Hematopoietic multipotent progenitor cell treated with erythropoietin and hydrocortisone succinate and interleukin-3 and kit ligand, for 8 days (in vitro differentiated cells): ENCODE data around the gene OPN4.

Experiments used
- DNase-seq: peaks from one replicate; pipeline ENCODE4 v3.0.0-alpha.2; 2015

OPN4 gene

DNA sequence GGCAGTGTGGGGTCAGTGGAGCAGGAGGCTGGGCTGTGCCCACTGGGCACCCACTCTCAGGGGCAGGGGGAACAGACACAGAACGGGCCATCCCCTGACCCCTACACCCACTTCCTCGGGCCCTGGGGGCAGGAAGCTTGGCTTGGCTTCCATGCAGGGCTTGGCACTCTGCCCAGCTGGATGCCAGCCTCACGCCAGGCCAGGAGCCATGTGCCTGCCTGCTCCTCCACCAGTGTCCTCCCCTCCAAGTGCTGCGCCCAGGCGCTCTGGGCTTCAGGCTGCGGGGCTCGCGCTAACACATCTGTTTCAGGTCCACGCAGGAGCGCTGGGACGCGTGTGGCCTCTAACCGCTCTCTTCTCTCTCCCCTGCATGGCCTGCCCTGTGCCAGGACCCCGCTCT is 26.7 kb downstream of the OPN4 start:
- peak; percentile 33 for DNase-seq

- no peak for DNase-seq
Measured at GRCh38 chr10:86681722-86682386, 27.5 kb downstream of the OPN4 start.

GRCh38 chr10:86682675-86683074 is 28.3 kb downstream of the OPN4 start:
- DNase-seq = no peak

DNA sequence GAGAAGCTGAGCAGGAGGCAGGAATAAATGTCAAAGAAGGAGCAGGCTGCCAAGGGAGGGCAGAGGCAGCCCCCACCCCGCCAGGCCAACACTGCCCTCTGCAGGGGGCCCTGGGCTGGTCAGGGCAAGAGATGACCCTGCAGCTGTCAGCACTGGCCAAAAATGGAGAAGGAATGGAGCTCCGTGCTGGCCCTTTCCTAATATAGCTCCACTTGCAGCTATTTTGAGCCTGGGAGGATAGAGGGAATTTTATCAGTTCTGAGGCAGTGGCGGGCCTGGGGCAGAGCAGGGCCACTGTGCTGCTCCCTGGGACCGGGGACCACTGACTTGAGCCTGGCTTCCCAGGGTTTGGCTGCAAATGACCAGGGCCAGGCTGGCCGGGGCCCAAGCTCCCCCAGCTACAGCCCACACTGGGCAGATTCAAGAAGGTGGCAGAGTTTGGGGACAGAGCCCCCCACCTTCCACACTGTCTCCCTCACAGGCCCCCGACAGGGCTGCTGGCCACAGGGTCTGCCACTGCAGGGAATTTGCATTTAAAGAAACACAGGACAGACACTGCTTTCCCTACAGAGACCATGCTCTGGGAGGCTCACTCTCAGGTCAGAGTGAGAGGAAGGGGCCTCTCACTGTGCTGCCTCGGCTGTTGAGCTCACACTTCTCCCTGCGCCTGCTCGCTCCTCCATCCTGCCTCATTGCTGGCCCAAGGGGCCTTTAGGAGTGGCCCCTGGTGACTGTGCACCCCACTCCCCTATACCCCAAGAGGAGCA is 30.2 kb downstream of the OPN4 start:
- no peak for DNase-seq

DNA sequence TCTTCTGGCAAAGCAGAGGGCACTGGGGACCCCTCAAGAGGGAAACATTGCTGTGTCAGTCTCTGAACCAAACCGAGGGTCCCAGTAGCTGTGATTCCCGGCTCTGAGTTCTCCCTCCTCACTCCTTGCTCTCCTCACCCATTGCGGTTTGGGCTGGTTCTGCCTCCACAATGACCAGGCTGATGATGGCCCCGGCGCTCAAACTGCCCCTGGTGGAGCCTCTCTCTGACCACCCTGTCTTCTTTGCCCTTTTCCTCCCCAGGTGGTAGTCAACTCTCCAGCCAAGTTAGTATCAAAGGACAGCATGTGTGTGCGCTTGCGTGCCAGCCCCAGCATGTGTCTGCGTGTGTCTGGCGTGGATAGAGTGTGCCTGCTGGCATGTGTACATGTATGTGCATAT is 31.1 kb downstream of the OPN4 start:
- DNase-seq = no peak

DNA sequence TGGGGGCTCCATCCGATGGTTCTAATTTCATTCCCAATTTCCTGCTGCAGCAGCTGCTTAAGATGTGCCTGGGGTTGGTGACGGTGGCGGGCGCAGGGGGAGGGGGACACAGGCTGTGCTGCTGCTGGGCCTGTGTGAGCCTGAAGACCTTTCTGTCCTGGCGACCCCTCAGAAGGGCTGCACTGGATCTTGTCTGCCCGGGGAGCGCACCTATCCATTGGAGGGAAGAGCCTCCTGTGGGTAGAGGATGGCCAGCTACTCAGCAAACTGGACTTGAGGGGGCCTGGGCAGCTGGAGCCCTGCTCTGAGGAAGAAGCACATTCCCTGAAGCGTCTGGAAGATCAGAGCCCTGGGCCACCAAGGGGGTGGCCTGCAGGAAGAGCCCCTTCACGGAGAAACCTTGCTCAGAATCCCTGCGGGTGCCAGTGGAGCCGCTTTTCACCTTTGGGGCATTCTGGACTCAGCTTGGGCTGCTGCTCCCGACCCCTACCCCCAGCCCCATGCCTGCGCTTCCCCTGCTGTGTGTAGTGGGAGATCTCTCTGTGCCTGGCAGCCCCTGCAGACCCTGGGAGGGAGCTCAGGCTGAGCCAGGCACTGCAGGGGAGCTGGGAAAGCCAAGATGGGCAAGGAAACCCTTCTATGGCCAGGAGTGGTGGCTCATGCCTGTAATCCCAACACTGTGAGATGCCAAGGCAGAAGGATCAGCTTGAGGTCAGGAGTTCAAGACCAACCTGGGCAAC is 31.7 kb downstream of the OPN4 start:
- no peak for DNase-seq

DNA sequence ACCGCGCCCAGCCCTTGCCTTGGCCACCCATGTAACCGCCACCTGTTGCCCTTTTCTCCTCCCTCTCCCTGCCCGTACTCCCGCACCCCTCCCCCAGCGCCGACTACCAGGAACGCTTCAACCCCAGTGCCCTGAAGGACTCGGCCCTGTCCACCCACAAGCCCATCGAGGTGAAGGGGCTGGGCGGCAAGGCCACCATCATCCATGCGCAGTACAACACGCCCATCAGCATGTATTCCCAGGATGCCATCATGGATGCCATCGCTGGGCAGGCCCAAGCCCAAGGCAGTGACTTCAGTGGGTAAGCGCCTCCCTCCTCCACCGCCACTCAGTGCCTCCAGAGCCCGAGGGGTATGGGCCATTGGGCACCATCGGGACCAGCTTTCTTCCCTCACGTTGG is 32.6 kb downstream of the OPN4 start:
- DNase-seq = no peak

DNA sequence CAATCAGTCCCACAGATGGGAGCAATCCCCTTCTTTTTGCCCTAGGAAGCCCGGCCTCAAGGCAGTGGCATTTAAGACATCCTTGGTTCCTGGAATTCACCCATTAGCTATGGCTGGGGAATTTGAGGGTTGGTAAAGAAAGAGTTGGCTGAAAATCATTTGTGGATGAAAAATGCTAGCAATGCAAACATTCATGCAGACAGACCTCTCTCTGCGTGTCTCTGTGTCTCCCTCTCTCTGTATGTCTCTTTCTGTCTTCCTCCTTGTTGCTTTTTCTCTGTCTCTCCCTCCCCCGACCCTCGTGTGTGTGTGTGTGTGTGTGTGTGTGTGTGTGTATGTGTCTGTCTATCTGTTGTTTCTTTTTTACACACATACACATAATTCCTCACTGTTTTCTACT is 33.4 kb downstream of the OPN4 start:
- DNase-seq = no peak

DNA sequence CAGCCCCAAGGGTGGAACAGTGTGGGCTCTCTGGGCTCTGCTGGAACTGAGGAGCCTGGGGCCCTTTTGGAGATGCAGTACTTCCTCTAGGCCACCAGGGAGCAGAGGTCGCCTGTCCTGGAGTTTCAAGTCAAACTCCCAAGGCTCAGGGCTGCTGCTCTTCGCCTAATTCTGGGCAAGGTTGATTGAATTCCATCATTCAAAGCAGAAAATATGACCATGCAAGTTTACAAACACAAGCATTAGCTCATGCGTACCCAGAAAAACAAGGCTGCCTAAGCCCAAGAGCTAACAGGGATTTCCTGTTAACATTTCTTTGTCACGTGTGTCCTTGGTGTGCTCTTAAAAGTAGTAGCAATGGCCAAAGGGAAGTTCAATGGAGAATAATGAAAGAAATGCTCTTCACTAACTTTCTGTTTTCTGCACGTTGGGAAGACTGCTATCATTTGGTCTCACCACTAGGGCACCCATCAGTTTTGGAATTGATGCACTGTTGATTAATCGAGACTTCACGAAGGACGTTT is 34.1 kb downstream of the OPN4 start:
- peak; percentile 64 for DNase-seq

GRCh38 chr10:86689146-86689545 is 34.8 kb downstream of the OPN4 start:
- DNase-seq = no peak

DNA sequence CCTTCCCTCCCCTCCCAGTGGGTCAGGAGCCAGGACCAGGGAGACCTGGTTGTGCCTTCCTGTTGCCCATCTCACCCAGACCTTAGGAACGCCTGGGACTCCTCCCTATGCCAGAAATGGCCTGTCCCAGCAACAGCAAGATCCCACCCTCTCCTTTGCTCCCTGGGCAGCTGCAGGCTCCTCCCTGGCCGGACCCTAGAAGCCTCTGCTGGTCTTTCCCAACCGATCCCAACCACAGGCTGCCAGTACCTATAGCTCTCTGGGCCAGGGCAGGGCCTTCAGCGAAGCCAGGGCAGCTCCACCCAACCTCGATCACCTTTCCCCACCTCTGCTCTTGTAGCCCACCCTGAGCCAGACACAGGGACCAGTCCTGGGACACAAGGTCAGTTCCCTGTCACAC is 35.9 kb downstream of the OPN4 start:
- DNase-seq = no peak

DNA sequence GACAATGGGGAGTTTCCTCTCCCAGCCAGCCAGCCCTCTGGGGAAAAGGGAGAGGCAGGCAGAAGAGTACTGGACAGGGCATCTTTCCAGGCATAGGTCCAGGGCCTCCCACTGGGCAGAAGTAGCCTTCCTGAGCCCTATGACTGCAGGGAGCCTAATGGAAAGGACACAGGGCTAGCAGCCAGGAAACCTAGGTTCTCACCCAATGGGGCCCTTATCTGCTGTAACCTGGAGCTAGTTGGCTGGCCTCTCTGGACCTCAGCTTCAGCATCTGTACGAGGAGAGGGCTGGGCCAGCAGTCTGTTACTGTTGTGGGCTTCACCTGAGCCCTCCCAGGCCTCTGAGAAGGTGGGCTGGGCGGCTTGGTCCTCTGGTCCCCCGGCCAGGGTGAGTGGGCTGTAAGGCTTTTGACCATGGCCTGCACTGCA is 36.3 kb downstream of the OPN4 start:
- no peak for DNase-seq

DNA sequence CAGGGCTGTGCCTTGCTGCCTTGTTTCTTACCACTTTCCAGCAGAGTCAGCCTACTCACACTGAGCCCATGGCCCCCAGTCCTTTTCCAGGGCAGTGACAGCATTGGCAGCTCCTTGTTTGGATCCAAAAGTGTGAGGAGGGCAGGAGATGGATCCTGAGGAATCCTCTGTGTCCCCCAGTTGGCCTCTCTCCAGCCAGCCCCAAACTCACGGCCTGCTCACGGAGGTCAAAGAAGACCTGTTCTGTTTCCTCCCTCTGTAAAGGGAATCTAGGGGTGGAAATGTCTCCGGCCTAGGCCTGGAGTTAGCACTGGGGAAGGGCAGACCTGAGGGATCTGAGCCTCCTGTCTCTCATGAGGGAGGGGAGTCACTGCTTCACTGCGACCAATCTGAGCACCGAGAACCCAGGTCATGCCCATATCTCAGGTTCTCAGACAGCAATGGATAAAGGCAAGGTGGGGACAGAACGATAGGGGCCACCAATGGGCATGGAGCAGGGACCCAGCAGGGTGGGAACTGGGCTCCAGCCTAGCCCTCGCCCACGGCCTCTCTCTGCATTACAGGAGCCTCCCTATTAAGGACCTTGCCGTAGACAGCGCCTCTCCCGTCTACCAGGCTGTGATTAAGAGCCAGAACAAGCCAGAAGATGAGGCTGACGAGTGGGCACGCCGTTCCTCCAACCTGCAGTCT is 37.1 kb downstream of the OPN4 start:
- DNase-seq = no peak

GRCh38 chr10:86692023-86692514 is 37.7 kb downstream of the OPN4 start:
- DNase-seq = no peak

- DNase-seq = no peak
Measured at GRCh38 chr10:86692664-86693063, 38.3 kb downstream of the OPN4 start.

- no peak for DNase-seq
Measured at GRCh38 chr10:86693275-86693674, 38.9 kb downstream of the OPN4 start.

DNA sequence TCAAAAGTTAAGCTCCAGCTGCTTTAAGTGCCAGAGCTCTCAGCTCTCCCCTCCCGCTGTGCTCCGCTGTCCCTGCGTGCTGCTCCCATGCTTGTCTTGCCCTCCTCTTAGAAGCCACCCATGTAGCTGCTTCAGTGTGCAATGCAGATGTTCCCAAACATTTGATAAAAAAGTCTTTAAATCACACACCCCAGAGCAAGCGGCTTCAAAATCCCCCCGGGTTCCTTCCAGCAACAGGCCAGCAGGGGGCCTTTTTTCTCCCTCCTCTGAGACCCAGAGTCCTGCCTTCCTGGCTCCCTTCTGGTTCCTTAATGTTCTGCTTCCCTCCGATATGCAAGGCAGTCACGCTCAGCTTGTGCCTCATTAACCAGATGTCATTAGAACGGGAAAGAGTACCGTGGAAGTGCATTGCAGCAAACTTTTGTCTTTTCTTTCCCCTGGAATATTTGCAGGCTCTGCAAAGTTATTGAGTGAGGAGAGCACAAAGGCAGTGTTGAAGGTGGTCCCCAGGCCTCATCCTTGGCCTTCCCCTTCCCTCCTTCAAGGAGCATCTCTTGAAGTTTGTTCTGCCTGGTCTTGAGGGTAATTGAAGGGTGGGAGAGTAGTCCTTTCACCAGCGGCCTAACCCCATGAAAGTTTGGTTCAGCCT is 39.5 kb downstream of the OPN4 start:
- peak; percentile 57 for DNase-seq

DNA sequence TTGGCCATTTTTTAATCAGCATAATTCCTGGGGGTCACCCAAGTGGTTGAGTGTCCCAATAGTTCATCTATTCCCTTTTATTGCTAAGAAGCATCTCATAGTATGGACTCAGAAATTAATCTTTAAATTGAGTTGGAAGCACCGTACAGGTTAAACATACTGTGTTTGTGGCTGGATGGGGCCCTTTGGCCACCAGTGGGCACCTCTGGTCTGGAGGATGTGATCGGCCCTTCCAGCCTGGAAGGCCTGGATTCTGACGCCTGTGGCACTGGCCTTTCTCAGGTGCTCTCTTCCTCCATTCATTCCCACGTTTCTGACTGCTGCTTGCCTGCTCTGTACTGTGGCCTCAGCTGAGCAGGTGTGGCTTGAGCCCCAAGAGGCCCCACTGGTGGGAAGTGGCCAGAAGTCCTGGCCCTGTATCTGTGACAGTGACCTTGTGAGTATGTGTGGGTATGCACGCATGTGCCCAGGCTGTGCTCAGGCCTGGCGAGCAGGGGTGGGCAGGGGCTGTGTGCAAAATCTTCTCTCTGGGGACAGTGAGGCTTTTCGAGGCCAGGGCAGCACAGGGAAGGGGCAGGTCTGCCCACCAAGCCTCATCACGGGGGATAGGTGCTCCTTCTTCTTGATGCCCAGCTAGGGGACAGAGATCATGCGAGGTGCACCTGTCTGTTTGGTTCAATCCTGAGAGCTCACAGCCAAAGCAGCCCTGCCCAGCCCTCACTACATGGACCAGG is 44.0 kb downstream of the OPN4 start:
- no peak for DNase-seq

DNA sequence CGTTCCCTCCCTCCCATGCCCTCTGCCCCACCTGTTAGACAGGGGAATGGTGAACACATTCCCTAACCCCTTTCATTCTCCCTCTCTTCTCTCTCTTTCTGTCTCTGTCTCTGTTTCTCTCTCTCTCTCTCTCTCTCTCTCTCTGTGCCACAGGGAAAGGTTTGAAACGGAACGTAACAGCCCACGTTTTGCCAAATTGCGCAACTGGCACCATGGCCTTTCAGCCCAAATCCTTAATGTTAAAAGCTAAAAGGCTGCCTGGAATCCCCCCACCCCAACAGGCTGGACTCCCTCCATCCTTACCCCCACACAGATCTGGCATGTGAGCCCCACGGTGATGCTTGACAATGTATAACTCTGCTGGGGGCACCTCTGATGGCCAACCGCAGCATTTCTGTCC is 44.8 kb downstream of the OPN4 start:
- no peak for DNase-seq

DNA sequence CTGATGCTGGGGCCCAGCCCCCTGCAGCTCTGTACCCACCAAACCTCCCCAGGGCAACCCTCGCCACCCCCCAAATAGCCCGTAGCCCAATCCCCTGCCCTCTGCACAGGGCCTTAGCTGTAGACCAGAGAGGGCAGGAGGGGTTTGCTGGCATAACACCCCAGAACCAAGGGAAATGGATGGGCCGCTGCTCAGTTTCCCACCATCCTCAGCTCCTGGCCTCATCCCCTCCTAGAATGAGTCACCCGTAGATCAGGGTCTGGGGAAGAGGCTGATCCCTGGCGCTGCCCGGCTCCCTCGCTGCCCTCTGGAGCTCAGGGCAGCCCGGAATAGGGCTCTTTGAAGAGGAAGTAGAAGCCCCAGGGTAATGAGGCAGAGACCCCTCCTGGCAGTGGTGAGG is 45.2 kb downstream of the OPN4 start:
- DNase-seq = no peak

DNA sequence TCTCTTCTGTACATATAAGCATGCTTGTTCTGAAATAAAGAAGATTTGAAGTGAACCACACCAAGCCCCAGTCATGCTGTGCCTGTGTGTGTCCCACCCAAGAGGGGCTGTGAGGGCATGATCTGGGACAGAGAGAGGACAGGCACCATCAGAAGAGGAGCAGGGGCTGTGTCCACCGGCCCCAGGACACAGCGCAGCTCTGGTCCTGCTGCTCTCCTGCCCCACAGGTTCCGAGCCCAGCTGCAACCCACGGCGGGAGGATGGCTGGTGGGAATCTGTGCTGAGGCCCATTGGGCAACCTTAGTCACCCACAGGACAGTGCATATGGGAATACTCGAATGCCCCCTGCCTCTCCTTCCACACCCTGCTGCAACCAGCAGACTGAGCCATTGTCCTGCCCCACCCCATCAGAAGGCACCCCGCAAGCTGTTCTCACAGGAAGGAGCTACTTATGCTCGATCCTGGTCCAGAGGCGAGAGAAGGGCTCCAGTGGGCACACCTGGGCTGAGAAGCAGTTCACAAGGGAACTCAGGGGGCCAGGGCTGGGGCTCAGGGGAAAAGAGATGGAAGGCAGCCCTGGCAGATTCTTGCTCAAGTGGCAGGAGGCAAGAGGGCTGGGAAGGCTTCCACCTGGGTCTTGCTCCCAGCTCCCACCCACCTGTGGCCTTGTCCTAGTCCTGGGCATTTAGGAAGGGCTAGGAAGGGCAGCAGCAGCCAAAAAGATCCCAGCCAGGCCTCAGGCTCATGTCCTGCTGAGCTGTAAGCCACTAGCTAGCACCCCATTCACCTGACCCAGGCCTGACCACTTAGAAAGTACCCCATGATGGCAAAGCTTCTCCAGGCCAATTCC is 45.9 kb downstream of the OPN4 start:
- DNase-seq = no peak
